ENCODE results near the gene P2RY6.

DNA sequence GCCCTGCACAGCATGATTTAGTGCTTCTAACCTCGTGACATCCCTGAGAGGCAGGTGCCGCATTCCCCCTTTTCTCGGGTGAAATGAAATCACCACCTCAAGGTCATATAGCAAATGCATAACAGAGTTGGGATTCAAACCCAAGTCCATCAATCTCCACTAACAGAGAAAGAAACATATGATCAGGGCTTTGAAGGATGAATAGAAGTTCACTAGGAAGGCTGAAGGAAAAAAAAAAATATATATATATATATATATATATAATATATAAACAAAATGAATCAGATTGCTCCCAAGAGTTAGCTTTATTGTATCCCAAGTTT lies 23.8 kb downstream of the P2RY6 start:
- TF ChIP-seq FOSB (CRISPR knock-in tag; IDR thresholded peaks at IDR 0.05) (no peak), GATA3 (IDR thresholded peaks at IDR 0.05; ENCODE audit: borderline replicate concordance) (no peak), POLR2A (IDR thresholded peaks at IDR 0.05; ENCODE audit: low read length) (no peak), PHF8 (IDR thresholded peaks at IDR 0.05; ENCODE audit: borderline replicate concordance, low read depth) (no peak), JUNB (IDR thresholded peaks at IDR 0.05) (no peak)
- TF ChIP-seq, protein P1, sequence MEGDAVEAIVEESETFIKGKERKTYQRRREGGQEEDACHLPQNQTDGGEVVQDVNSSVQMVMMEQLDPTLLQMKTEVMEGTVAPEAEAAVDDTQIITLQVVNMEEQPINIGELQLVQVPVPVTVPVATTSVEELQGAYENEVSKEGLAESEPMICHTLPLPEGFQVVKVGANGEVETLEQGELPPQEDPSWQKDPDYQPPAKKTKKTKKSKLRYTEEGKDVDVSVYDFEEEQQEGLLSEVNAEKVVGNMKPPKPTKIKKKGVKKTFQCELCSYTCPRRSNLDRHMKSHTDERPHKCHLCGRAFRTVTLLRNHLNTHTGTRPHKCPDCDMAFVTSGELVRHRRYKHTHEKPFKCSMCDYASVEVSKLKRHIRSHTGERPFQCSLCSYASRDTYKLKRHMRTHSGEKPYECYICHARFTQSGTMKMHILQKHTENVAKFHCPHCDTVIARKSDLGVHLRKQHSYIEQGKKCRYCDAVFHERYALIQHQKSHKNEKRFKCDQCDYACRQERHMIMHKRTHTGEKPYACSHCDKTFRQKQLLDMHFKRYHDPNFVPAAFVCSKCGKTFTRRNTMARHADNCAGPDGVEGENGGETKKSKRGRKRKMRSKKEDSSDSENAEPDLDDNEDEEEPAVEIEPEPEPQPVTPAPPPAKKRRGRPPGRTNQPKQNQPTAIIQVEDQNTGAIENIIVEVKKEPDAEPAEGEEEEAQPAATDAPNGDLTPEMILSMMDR (IDR thresholded peaks at IDR 0.05), result no peak
